Stimulated activated CD8-positive, alpha-beta memory T cell treated with anti-CD3 and anti-CD28 coated beads, Interleukin-2, amount 100 ng/mL, for 1 hour (primary cell): ENCODE results near the gene POMGNT1.
A peak's percentile ranks its signal among the peaks of the same experiment; 100 is the strongest.

Experiments
- DNase-seq, 2 donors: peaks; one replicate each; pipeline ENCODE4 v3.0.0-alpha.2; 2020; ENCODE audit warnings: low read depth in 2 of 2

Gene POMGNT1

GRCh38 chr1:46183079-46183847 is 15.0 kb downstream of the POMGNT1 start:
- no peak for DNase-seq

- DNase-seq, result no peak
Observed at GRCh38 chr1:46181343-46182260, 16.6 kb downstream of the POMGNT1 start.

GRCh38 chr1:46180082-46180616 is 18.1 kb downstream of the POMGNT1 start:
- DNase-seq, result no peak

- peak; percentile 28 to 47 for DNase-seq
Observed at GRCh38 chr1:46179138-46180081, 18.8 kb downstream of the POMGNT1 start.

- no peak for DNase-seq
Observed at GRCh38 chr1:46176211-46176865, 21.9 kb downstream of the POMGNT1 start, which contains the start of gene P3R3URF. Gene P3R3URF, minus strand, starts transcription at chr1:46176488. Its CDS starts 17 bp downstream, at chr1:46176471.

GRCh38 chr1:46175243-46175642 is 23.0 kb downstream of the POMGNT1 start:
- DNase-seq, result no peak

GRCh38 chr1:46174448-46175231 is 23.6 kb downstream of the POMGNT1 start, which contains the start of gene TSPAN1:
Gene TSPAN1, plus strand, starts transcription at chr1:46175087. Its CDS starts 6,021 bp downstream, at chr1:46181108.
- DNase-seq, result no peak

GRCh38 chr1:46173361-46173856 is 24.8 kb downstream of the POMGNT1 start:
- DNase-seq, result no peak

- DNase-seq, result no peak
Observed at GRCh38 chr1:46172321-46172720, 25.9 kb downstream of the POMGNT1 start.

GRCh38 chr1:46171871-46172270 is 26.4 kb downstream of the POMGNT1 start:
- DNase-seq, result no peak

- no peak for DNase-seq
Observed at GRCh38 chr1:46171351-46171750, 26.9 kb downstream of the POMGNT1 start.

GRCh38 chr1:46169811-46170454 is 28.3 kb downstream of the POMGNT1 start:
- no peak for DNase-seq

- DNase-seq, result no peak
Observed at GRCh38 chr1:46168477-46168876, 29.8 kb downstream of the POMGNT1 start.

GRCh38 chr1:46166521-46167462 is 31.4 kb downstream of the POMGNT1 start:
- peak in 1 of 2 donors; percentile 20 for DNase-seq

- no peak for DNase-seq
Observed at GRCh38 chr1:46160212-46160611, 38.0 kb downstream of the POMGNT1 start.

GRCh38 chr1:46159516-46159915 is 38.7 kb downstream of the POMGNT1 start:
- DNase-seq, result no peak

GRCh38 chr1:46158312-46159281 is 39.6 kb downstream of the POMGNT1 start:
- no peak for DNase-seq
